HepG2 (cell line): Measurements from ENCODE around the gene MTHFD1.
"Not testable (repeated sequence)": the region's sequence is repeated elsewhere in the genome, so short reads cannot be mapped to it uniquely, and the experiment has no call there.

Experiments used
- CBX5 ChIP-seq: sonication (generic); formaldehyde crosslinking; IDR thresholded peaks from 2 replicates; pipeline ENCODE4 v1.4.0; 2020; ENCODE audit warnings: missing genetic modification reagents, borderline replicate concordance
- CHD4 ChIP-seq: fragments of 200-600 bp; sonication (generic); IDR thresholded peaks from 2 replicates; pipeline ENCODE4 v1.7.0; 2017; ENCODE audit warnings: mild to moderate bottlenecking, low read length, borderline replicate concordance
- ESRRA ChIP-seq: sonication (generic); formaldehyde crosslinking; IDR thresholded peaks from 2 replicates; pipeline ENCODE4 v1.5.1; 2020; ENCODE audit warnings: mild to moderate bottlenecking, low read depth, missing genetic modification reagents
- NFKB2 ChIP-seq: sonication (generic); formaldehyde crosslinking; IDR thresholded peaks from 2 replicates; pipeline ENCODE4 v1.4.0; 2020; ENCODE audit warnings: missing genetic modification reagents, borderline replicate concordance
- NR2C2 ChIP-seq: sonication (generic); formaldehyde crosslinking; IDR thresholded peaks from 2 replicates; pipeline ENCODE4 v1.4.0; 2020; ENCODE audit warnings: missing genetic modification reagents, mild to moderate bottlenecking, moderate library complexity, borderline replicate concordance
- SNRNP70 ChIP-seq: fragments of 200-400 bp; formaldehyde crosslinking; IDR thresholded peaks from 2 replicates; pipeline ENCODE4 v1.6.1; 2017; ENCODE audit warnings: mild to moderate bottlenecking, low read depth, low read length, moderate library complexity
- SRF ChIP-seq: IDR thresholded peaks from 2 replicates; pipeline ENCODE4 v1.6.1; 2011; ENCODE audit warnings: mild to moderate bottlenecking, low read depth, low read length, moderate library complexity
- ZBTB34 ChIP-seq: sonication (generic); formaldehyde crosslinking; IDR thresholded peaks from 2 replicates; pipeline ENCODE4 v1.8.0; 2022; ENCODE audit warnings: mild to moderate bottlenecking, missing genetic modification reagents
- ZNF207 ChIP-seq: fragments of 450-650 bp; IDR thresholded peaks from 2 replicates; pipeline ENCODE4 v1.6.1; 2016; ENCODE audit warnings: antibody characterized with exemption, borderline replicate concordance
- ZNF253 ChIP-seq: sonication (generic); formaldehyde crosslinking; IDR thresholded peaks from 2 replicates; pipeline ENCODE4 v1.8.0; 2022; ENCODE audit warnings: mild to moderate bottlenecking, missing genetic modification reagents, borderline replicate concordance
- ZNF773 ChIP-seq: sonication (generic); formaldehyde crosslinking; IDR thresholded peaks from 2 replicates; pipeline ENCODE4 v1.4.0; 2020; ENCODE audit warnings: missing genetic modification reagents, borderline replicate concordance
- TF ChIP-seq, protein P1 (sequence below): sonication (generic); formaldehyde crosslinking; IDR thresholded peaks from 2 replicates; pipeline ENCODE4 v1.8.1; 2023; ENCODE audit warnings: mild to moderate bottlenecking, moderate library complexity, missing genetic modification reagents
- TF ChIP-seq, protein P2 (sequence below): sonication (generic); formaldehyde crosslinking; IDR thresholded peaks from 2 replicates; pipeline ENCODE4 v1.4.0; 2020; ENCODE audit warnings: missing genetic modification reagents

GRCh38 chr14:64393189-64393726, 5.1 kb downstream of the MTHFD1 start:
- TF ChIP-seq CHD4; SRF; ZBTB34 (CRISPR knock-in tag); CBX5 (CRISPR knock-in tag); ESRRA (CRISPR knock-in tag); NR2C2; ZNF207; SNRNP70; NFKB2 (CRISPR knock-in tag); ZNF773 (CRISPR knock-in tag); ZNF253 (CRISPR knock-in tag): not testable (repeated sequence)
- TF ChIP-seq, protein P1, sequence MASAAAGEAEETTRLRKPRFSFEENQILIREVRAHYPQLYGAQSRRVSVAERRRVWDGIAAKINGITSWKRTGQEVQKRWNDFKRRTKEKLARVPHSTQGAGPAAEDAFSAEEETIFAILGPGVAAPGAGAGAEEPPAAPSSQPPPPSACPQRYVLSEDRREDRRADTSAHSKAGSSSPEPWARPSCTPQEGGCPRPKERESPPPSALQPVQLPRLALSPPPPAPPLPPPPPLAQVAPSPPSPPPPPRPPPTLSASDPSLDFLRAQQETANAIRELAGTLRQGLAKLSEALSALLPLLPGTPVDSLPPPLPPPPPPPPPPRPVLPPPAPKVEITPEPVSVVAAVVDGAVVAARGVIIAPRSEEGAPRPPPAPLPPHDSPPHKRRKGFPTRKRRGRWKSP (CRISPR knock-in tag): not testable (repeated sequence)
- TF ChIP-seq, protein P2, sequence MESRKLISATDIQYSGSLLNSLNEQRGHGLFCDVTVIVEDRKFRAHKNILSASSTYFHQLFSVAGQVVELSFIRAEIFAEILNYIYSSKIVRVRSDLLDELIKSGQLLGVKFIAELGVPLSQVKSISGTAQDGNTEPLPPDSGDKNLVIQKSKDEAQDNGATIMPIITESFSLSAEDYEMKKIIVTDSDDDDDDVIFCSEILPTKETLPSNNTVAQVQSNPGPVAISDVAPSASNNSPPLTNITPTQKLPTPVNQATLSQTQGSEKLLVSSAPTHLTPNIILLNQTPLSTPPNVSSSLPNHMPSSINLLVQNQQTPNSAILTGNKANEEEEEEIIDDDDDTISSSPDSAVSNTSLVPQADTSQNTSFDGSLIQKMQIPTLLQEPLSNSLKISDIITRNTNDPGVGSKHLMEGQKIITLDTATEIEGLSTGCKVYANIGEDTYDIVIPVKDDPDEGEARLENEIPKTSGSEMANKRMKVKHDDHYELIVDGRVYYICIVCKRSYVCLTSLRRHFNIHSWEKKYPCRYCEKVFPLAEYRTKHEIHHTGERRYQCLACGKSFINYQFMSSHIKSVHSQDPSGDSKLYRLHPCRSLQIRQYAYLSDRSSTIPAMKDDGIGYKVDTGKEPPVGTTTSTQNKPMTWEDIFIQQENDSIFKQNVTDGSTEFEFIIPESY: not testable (repeated sequence)
